ENCODE results near the gene CMSS1. TPM values are rescaled to one million over a fixed set of nuclear protein-coding genes. Genes with fewer than 3 reads are reported as not detected.

CMSS1 gene
- total and polyA plus RNA-seq, 2 of the 13 experiments (the other 11 are each of a cell fraction or from before 2014, with no cell fraction given), result 6.4 to 48.7 TPM

- TF ChIP-seq FOSL2 (CRISPR knock-in tag; IDR thresholded peaks at IDR 0.05) (peak; percentile 38; the same call in 1 of the 2 replicates), NCOA2 (CRISPR knock-in tag; IDR thresholded peaks at IDR 0.05) (peak; percentile 99), TCF7L2 (IDR thresholded peaks at IDR 0.05; ENCODE audit: low read depth, low read length) (peak; percentile 91), ZBTB37 (CRISPR knock-in tag; IDR thresholded peaks at IDR 0.05) (no peak), RXRB (CRISPR knock-in tag; IDR thresholded peaks at IDR 0.05; ENCODE audit: borderline replicate concordance) (peak; percentile 89; the same call in 1 of the 2 replicates)
These were observed 258.4 kb downstream of the CMSS1 start (continued) for GRCh38 chr3:100075851-100076730.

GRCh38 chr3:100076731-100077529 is 259.3 kb downstream of the CMSS1 start:
- H2AFZ ChIP-seq (ENCODE audit: low read length), result no peak overlapping the region
- BruUV-seq (replicated peaks), result TSS peak; percentile 94
- CTCF ChIA-PET (ENCODE audit: low intra/inter-chr PET ratio, low total read pairs), result no interaction called here
- peak; percentile 79 for ATAC-seq
- intact Hi-C loops (cut with micrococcal nuclease; ENCODE audit: unreplicated experiment), result loop anchor here (1.0 to 10.0 kb wide), 3 partner anchors 13 to 328 kb away; partner anchors contain the start of genes LNP1 and TOMM70
- H3K27me3 ChIP-seq (ENCODE audit: control insufficient read depth in 1 of 2, insufficient read depth in 2 of 2, low read length in 2 of 2), result no peaks in the 10 kb centered on the region
- in situ Hi-C loops (cut with HindIII; ENCODE audit: extremely low pct_ligation_motif_present, low pct_unique_long_range_greater_than_20kb), result no loop called here
- no peaks in the 10 kb centered on the region for H3K9me3 ChIP-seq (ENCODE audit: low read length)
- H4K20me1 ChIP-seq (ENCODE audit: insufficient read depth, low read length), result no peaks in the 10 kb centered on the region
- peak; percentile 97 for DNase-seq (ENCODE audit: low spot score)
- H3K27ac ChIP-seq (ENCODE audit: extremely low read length, insufficient read depth, low read length), result peak overlapping the region; percentile 97
- POLR2A ChIA-PET, result interaction anchor here (0.7 to 3.6 kb wide), 27 partner anchors 8 to 234 kb away, joined by 3 to 53 read pairs (median 5); partner anchors contain the start of genes FILIP1L and TBC1D23
- WGBS (ENCODE audit: low lambda C conversion rate), result 4% methylated on average over 6 of the region's 7 CpGs
- peak overlapping the region; percentile 73 for H3K9ac ChIP-seq (ENCODE audit: insufficient read depth, low read depth, low read length)
- no peaks in the 10 kb centered on the region for H3K36me3 ChIP-seq (replicated peaks in 1 of 2; ENCODE audit: control insufficient read depth in 1 of 2, insufficient read depth in 2 of 2, low read length in 2 of 2)
- no peaks in the 10 kb centered on the region for H3K79me2 ChIP-seq (ENCODE audit: insufficient read depth, low read length)
- H3K4me1 ChIP-seq (ENCODE audit: insufficient read depth, low read length), result peaks cover 86% of the 10 kb centered on the region
- peak overlapping the region; percentile 62 for H3K4me2 ChIP-seq (ENCODE audit: low read depth, low read length)
- peak; percentile 84 for FAIRE-seq
- H3K4me3 ChIP-seq (replicated peaks in 1 of 3; ENCODE audit: insufficient read depth in 1 of 3, low read depth in 2 of 3, low read length in 3 of 3), result peak overlapping the region in 2 of 3 experiments; percentile 10 to 17; a peak in 1 of 6 replicates
- no peak; the same call in 1 of the 2 replicates for TF ChIP-seq SAFB2 (CRISPR knock-in tag; IDR thresholded peaks at IDR 0.05; ENCODE audit: borderline replicate concordance, low read depth)
- TF ChIP-seq RXRA (CRISPR knock-in tag; IDR thresholded peaks at IDR 0.05), result peak; percentile 85; the same call in 1 of the 2 replicates
- TF ChIP-seq STAG1 (CRISPR knock-in tag; IDR thresholded peaks at IDR 0.05), result peak; percentile 30
- peak; percentile 71; the same call in 1 of the 2 replicates for TF ChIP-seq ZNF331 (CRISPR knock-in tag; IDR thresholded peaks at IDR 0.05)
- TF ChIP-seq TGIF2 (CRISPR knock-in tag; IDR thresholded peaks at IDR 0.05), result 0 out of 2 replicates have a peak, but pooled peaks have one; percentile 48
- TF ChIP-seq SMAD3 (CRISPR knock-in tag; IDR thresholded peaks at IDR 0.05), result peak; percentile 79; the same call in 1 of the 2 replicates
- TF ChIP-seq ZNF136 (CRISPR knock-in tag; IDR thresholded peaks at IDR 0.05; ENCODE audit: low read depth), result 0 out of 2 replicates have a peak, but pooled peaks have one; percentile 44
- no peak for TF ChIP-seq SP1 (IDR thresholded peaks at IDR 0.05)
- TF ChIP-seq SP1 (CRISPR knock-in tag; IDR thresholded peaks at IDR 0.05), result no peak
- peak; percentile 85 for TF ChIP-seq HNF4A (CRISPR knock-in tag; IDR thresholded peaks at IDR 0.05)
- TF ChIP-seq BRD4 (CRISPR knock-in tag; IDR thresholded peaks at IDR 0.05), result peak; percentile 90
- TF ChIP-seq REST (IDR thresholded peaks at IDR 0.05; ENCODE audit: borderline replicate concordance in 1 of 2, low read depth in 1 of 2, low read length in 2 of 2), result peak in 1 of 2 experiments; percentile 71; a peak in 1 of 4 replicates

Data from HepG2 (cell line).